Stimulated activated CD4-positive, alpha-beta T cell treated with anti-CD3 and anti-CD28 coated beads, Interleukin-12 subunit alpha, Interleukin-12 subunit beta, amount 100 ng/mL, for 4 hours (primary cell): Measurements from ENCODE around the gene PLRG1.

Source experiments
- DNase-seq: peaks from one replicate; pipeline ENCODE4 v3.0.0-alpha.2; 2020

The PLRG1 gene

DNA sequence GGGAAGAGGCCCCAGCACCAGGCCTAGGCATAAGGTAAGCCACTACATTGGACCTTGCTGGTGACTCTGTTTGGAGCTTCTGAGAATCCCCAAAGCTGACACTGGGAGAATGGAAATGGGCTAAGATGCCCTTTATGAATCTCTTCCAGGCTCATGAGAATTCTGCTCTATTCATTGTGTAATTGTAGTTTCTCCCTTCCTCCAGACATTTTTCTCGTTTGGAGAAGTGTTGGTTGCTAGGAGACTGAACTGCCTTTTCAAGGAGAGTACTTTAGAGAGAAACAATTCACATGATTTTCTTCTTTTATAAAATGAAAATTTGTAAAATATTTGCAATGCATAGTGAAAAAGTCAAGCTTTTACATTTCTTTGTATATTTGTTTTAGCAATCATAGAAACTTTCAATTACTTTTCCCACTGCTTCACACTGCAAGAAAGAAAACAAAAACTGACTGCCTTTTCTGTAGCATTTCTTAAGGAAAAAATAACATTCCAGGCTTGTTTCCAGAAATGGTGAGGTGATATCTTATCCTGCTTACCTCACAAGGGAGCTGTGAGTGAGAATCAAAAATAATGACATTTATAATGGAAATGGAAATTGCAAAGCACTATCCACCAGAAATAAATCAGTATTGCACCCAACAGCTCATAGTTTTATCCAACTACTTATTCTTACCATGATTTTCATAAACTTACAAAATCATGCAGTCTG, 33.7 kb downstream of the PLRG1 start:
- no peak for DNase-seq

DNA sequence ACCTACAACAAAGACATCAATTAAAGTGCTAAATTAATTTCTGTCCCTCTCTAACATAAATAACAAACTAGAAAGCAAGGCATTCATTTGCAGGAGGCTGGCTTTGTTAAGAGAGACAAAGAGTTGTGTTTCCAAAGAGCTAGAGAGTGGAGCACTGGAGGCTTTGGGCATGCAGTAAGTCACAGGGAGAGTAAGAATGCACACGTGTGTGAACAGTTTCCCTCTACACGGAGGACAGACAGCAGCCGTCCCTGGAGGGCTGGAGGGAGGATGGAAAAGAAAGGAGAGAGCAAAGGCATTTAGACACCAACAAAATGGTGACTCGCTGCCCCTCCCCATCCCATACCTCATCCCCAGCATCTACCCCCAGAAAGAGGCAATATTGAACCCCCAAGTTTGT, 38.2 kb downstream of the PLRG1 start:
- DNase-seq, result no peak

- DNase-seq, result no peak
Measured at GRCh38 chr4:154511548-154511947, 38.7 kb downstream of the PLRG1 start.

GRCh38 chr4:154507156-154507555, 43.0 kb downstream of the PLRG1 start:
- no peak for DNase-seq

DNA sequence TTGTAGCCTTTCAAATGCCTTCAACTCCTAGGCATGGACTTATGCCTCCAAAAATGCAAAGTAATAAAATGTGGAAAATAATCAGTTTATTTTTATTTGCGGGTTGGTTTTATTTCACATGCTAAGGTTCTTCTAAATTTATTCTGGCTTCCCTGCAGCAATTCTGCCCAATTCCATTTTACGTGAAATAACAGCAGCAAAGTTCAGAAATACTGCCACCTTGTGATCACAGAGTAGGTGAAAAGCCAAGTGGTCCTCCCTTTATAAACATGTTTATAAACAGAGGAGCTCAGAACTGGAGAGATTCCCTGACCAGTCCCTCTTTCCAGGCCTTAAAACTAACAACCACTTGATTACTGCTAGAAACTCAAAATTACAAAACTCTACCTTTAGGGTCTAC, 43.9 kb downstream of the PLRG1 start:
- no peak for DNase-seq

DNA sequence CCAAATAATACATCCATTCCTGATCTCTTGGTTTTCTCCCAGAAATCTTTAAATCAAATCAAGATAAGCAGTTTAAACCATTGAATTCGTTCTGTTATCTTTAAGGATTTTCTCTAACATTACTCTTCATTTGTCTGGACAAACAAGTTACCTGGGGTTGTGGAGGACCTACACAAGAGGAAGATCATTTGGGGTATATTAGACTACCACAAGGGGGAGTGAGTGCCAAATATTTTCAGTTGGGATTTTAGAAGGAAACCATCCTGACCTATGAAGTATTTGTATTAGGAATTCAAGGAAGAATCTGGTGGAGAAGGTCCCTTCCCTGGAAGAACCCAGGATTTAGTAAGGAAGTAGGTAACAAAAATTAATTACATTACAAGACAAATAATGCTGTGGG, 46.6 kb downstream of the PLRG1 start:
- DNase-seq, result no peak

GRCh38 chr4:154502111-154502510, 48.1 kb downstream of the PLRG1 start:
- DNase-seq, result no peak

GRCh38 chr4:154497889-154498288, 52.3 kb downstream of the PLRG1 start:
- DNase-seq, result no peak

- DNase-seq, result no peak
Measured at GRCh38 chr4:154495867-154496266, 54.3 kb downstream of the PLRG1 start.

DNA sequence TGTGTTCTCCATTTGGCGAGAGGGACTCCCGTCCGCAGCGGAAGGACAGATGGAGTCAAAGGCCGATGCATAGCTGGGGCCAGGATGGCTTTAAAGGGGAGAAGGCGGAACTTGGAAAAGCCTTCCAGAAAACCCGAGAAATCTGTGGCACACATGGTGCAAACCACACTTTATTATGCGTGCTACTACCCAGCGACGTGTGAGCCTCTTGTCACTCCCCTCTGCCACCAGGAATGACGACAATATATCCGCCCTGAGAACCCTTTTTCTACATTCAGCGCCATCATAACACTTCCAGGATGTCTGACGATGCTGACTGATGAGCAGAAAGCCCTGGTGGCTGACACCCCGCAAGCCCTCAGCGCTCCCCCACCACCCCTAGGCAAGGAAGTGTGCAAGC, 57.9 kb downstream of the PLRG1 start:
- DNase-seq, result no peak

DNA sequence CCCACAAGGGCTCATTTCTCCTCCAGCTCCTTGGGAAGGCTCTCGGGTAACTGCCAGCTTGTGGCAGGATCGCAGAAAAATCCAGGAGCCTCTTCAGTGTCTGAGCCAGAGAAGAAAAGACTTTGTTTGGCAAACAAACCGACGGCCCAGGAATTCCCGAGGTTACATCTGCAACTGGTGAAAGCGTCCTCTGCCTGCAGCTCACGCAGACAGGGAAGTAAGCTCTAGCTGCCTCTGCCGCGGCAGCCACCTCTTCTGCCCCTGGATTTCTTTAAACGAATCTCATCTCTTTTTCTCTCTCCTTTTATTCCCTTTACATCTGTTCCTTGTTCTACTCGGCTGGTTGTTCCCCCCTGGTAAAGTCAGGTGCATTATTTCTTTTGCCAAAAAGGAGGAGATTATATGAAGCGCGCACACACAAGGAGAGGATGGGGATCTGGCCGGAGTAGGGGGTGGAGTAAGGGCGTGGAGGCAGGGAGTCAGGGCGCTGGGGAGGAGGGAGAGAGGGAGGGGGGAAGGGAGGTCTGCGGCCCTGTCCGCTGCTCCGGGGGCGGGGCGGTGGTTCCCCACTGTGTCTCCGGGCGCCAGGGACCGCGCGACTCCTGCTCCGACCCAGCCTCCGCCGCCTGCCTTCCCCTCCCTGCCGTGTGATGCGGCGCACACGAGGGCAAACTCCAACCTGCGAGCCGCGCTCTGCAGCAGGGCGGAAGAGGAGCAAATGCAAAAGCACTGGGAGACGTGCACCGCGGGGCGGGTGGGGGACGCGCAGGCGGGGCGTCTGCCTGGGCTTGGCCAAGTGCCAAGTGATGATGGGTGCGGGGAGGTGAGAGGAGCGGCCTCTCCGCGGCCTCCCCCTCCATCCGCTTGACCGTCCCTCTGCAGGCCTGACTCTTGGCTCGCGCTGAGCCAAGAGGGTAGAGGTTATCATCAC, 58.6 kb downstream of the PLRG1 start, which contains the start of gene DCHS2:
Gene DCHS2 (minus strand): TSS at position 459 of the 931 bp plus-strand sequence. CDS start 444 bp downstream, at position 15.
- no peak for DNase-seq

DNA sequence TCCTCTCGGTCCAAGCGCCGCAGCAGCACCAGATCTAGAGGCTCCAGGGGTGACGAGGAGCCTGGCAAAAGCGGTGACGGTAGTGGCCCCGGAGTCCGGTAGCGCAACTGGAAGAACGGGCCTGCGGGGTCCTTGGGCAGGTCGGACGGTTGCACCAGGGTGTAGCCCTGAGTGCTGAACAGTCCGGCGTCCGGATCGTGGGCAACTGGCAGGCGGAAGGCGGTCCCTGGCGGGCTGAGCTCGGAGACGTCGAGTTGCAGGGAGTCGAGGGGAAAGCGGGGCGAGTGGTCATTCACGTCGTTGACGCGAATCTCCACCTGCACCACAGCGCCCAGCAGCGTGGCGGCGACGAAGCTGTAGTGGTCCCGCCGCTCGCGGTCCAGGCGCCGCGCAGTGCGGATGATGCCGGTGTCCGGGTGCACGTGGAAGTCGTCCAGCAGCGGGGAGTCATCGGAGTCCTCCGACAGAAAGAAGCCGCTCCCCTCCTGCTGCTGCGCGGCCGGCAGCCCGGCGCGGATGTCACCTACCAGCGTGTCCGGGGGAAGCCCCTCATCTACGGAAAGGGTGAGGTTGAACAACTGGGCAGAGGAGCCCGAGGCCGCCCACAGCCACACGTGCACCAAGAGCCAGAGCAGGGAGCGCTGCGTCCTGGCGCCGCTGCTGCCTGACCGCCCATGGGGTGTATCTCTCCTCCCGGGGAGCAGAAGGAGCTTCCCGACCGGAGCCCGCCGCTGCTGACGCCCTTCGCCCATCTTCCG, 59.4 kb downstream of the PLRG1 start:
- no peak for DNase-seq

- no peak for DNase-seq
Measured at GRCh38 chr4:154490234-154490582, 60.0 kb downstream of the PLRG1 start.

GRCh38 chr4:154489558-154490233, 60.5 kb downstream of the PLRG1 start:
- DNase-seq, result no peak

GRCh38 chr4:154487145-154487544, 63.1 kb downstream of the PLRG1 start:
- DNase-seq, result no peak

DNA sequence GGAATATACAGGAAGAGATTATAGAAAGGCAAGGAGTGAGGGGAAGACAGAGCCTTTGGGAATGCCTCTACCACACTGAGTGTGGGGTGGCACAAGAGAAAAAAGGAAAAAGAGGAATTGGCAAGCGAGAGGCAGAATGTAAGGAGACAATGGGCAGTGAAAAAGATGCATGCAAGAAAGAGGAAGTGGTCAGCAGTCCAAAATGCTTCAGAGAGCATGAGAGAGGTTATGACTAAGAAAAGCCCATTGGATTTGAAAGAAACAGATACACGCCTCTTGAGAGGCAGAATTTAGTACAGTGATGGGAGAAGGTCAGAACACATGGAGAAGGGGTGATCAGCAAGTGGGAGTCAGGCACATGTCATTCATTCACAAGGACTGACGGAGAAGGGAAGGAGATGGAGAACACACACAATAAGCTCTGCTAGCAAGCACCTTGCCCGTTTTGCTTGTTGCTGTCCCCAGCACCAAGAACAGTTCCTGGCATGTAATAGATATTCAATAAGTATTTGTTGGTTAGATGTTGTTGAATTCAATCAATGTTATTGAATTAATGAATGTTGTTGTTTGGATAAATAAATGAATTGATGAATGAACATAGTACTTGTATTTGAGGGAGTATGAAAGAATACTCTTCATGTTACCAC, 65.0 kb downstream of the PLRG1 start:
- no peak for DNase-seq
